Measurements from ENCODE around the gene MS4A1. TPM values are rescaled to one million over a fixed set of nuclear protein-coding genes. Genes with fewer than 3 reads are reported as not detected.

The MS4A1 gene
- total RNA-seq, result 1 to 10 TPM in 1 of 4 donors, under 1 TPM in 2, not detected in 1; 0.73 to 1.9 (median 0.74) TPM
- polyA plus RNA-seq, result under 1 TPM; 0.09 to 0.24 (median 0.22) TPM
- long read RNA-seq, donor 1, result 0 reads
- long read RNA-seq, donor 2, result 0 reads

DNA sequence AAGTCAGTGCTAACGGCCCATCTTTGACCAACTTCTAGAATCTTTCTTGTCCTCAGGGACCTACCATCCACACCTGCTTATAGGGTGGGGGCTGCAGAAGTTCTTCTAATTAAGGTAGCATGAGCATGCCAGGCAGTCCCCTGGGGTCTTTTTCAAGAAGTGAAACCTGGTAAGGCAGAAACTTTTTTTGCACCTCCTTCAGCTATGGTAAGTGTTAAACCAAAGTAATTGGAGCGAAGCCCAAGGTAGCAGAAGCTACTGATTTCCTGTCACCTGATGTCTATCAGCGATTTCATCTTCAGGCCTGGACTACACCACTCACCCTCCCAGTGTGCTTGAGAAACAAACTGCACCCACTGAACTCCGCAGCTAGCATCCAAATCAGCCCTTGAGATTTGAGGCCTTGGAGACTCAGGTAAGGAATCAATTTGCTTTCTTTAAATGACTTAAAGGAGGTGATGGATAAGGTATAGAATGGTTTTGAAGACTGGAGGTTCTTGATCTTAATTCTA is at the start of gene MS4A1:
Gene MS4A1, plus strand, starts transcription at position 317 of the 512 bp plus-strand sequence. CDS start 6,528 bp downstream, outside the sequence.
- no peak for DNase-seq
- Histone ChIP-seq H3K9me3 (no peaks in the 10 kb centered on the region), H3K4me3 (no peak within 1 kb of the TSS), H3K36me3 (ENCODE audit: insufficient read depth in 1 of 2, low read depth in 1 of 2) (no peaks in the 10 kb centered on the region), H3K27me3 (ENCODE audit: insufficient read depth in 3 of 3, low read length in 2 of 3) (no peaks in the 10 kb centered on the region), H3K4me1 (no peaks in the 10 kb centered on the region), H3K27ac (no peak within 1 kb of the TSS)
- ATAC-seq, result no peak
- 63 to 68% (median 64%) methylated on average over 4 of the region's 4 CpGs for WGBS, 3 donors
- intact Hi-C loops (cut with DNase I), result no loop called here
- TF ChIP-seq CTCF (IDR thresholded peaks at IDR 0.05), result no peak

DNA sequence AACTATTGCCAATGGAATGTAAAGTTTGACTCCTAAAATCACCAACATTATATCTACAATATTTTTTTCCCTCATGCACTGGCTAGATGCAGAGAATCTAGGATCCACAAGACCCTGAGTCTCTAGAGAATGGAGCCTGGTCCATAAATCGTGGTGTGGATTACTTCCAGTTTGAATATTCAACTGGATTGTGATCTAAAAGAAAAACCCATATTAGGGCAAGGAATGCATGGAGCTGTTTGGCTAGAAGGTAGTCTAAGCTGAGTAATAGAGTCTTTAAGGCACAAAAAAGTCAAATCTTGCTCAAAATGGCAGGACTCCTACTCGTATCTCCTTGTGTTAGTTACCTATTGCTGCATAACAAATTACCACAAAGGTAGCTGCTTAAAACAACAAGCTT is 35.6 kb upstream of the MS4A1 start:
- H3K27me3 ChIP-seq (ENCODE audit: insufficient read depth in 3 of 3, low read length in 2 of 3), result no peaks in the 10 kb centered on the region
- intact Hi-C loops (cut with DNase I), result no loop called here
- H3K4me1 ChIP-seq, result no peaks in the 10 kb centered on the region
- TF ChIP-seq CTCF (IDR thresholded peaks at IDR 0.05), result no peak
- ATAC-seq (no peak), DNase-seq (no peak)
- no peaks in the 10 kb centered on the region for H3K9me3 ChIP-seq
- 13 to 25% (median 20%) methylated on average over 2 of the region's 2 CpGs for WGBS, 3 donors
- H3K27ac ChIP-seq, result no peak overlapping the region
- H3K4me3 ChIP-seq, result no peak overlapping the region
- no peaks in the 10 kb centered on the region for H3K36me3 ChIP-seq (ENCODE audit: insufficient read depth in 1 of 2, low read depth in 1 of 2)

DNA sequence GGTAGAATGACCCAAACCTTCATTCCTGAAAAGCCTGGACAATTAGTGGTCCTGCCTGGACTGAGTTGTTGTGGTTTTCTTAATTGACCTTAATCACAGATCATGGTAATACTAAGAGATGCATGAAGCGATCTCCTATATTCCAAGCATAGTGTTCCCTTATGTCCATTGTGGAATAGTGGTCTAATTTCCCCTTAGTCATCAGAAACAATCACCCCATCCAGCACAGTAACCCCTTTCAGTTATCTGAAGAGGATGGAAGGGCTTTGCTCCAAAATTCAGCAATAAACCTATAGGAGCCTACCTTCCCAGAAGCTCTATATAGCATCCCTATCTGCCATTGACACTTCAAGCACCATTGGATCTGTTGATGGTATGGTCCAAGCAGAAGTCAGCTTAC is 33.0 kb upstream of the MS4A1 start:
- no peak for DNase-seq
- no peaks in the 10 kb centered on the region for H3K9me3 ChIP-seq
- WGBS, 3 donors, result 40 to 78% (median 68%) methylated on average over 1 of the region's 1 CpG
- TF ChIP-seq CTCF (IDR thresholded peaks at IDR 0.05), result no peak
- intact Hi-C loops (cut with DNase I), result no loop called here
- H3K27me3 ChIP-seq (ENCODE audit: insufficient read depth in 3 of 3, low read length in 2 of 3), result no peaks in the 10 kb centered on the region
- no peaks in the 10 kb centered on the region for H3K4me1 ChIP-seq
- no peak overlapping the region for H3K4me3 ChIP-seq
- ATAC-seq, result no peak
- no peak overlapping the region for H3K27ac ChIP-seq
- H3K36me3 ChIP-seq (ENCODE audit: insufficient read depth in 1 of 2, low read depth in 1 of 2), result no peaks in the 10 kb centered on the region

GRCh38 chr11:60428517-60428916 is 27.1 kb upstream of the MS4A1 start:
- DNase-seq, result no peak
- no peaks in the 10 kb centered on the region for H3K9me3 ChIP-seq
- no peaks in the 10 kb centered on the region for H3K36me3 ChIP-seq (ENCODE audit: insufficient read depth in 1 of 2, low read depth in 1 of 2)
- H3K27ac ChIP-seq, result no peak overlapping the region
- H3K27me3 ChIP-seq (ENCODE audit: insufficient read depth in 3 of 3, low read length in 2 of 3), result no peaks in the 10 kb centered on the region
- H3K4me1 ChIP-seq, result no peaks in the 10 kb centered on the region
- WGBS, 3 donors, result 38 to 47% (median 42%) methylated on average over 2 of the region's 2 CpGs
- intact Hi-C loops (cut with DNase I), result no loop called here
- no peak for ATAC-seq
- TF ChIP-seq CTCF (IDR thresholded peaks at IDR 0.05), result no peak
- H3K4me3 ChIP-seq, result no peak overlapping the region

DNA sequence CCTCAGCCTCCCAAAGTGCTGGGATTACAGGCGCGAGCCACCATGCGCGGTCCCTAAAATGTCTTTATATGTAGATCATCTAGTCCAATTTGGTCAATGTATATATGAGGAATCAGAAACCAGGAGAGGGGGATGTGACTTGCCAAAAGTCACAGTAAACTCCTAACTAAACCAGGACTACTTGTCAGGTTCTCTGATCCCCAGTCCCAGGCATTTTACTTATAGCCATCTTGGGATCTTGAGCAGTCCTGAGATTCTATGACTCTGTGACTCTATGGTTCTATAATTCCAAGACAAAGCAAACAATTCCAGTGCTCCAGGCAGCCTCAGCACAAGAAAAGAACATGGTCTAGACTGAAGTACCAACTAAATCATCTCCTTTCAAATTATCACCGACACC is 26.4 kb upstream of the MS4A1 start, which contains the start of gene MS4A5:
Gene MS4A5, plus strand, starts transcription at position 301 of the 400 bp plus-strand sequence. CDS start 103 bp downstream, outside the sequence.
- intact Hi-C loops (cut with DNase I), result no loop called here
- Histone ChIP-seq H3K27ac (no peak within 1 kb of the TSS), H3K9me3 (no peaks in the 10 kb centered on the region), H3K4me3 (no peak within 1 kb of the TSS), H3K27me3 (ENCODE audit: insufficient read depth in 3 of 3, low read length in 2 of 3) (no peaks in the 10 kb centered on the region), H3K4me1 (no peaks in the 10 kb centered on the region), H3K36me3 (ENCODE audit: insufficient read depth in 1 of 2, low read depth in 1 of 2) (no peaks in the 10 kb centered on the region)
- TF ChIP-seq CTCF (IDR thresholded peaks at IDR 0.05), result no peak
- 95 to 96% (median 95%) methylated on average over 5 of the region's 5 CpGs for WGBS, 3 donors
- no peak for ATAC-seq
- no peak for DNase-seq
